Measurements from ENCODE around the gene ZCCHC7. TPM values are rescaled to one million over a fixed set of nuclear protein-coding genes. Genes with fewer than 3 reads are reported as not detected.

ZCCHC7 gene
- total RNA-seq, 2 experiments from 2014 or later, result 76.4 to 108 TPM

GRCh38 chr9:37284636-37285035, 164.3 kb downstream of the ZCCHC7 start:
- H3K9me2 ChIP-seq (ENCODE audit: insufficient read depth, low read length), result no peaks in the 10 kb centered on the region
- peak overlapping the region; percentile 72 for H3K4me2 ChIP-seq (ENCODE audit: low read length)
- TF ChIP-seq EZH2phosphoT487 (IDR thresholded peaks at IDR 0.05; ENCODE audit: borderline replicate concordance, low read depth, low read length) (no peak), CTCF (conservative IDR thresholded peaks at IDR 0.05; ENCODE audit: low read length) (no peak)
- ChIA-PET POLR2A (interaction anchor here (0.5 to 1.8 kb wide), 21 partner anchors 8 to 204 kb away, joined by 3 to 8 read pairs (median 4); no protein-coding TSS in a partner anchor), CTCF (ENCODE audit: unreplicated experiment) (interaction anchor here (1.1 kb wide), 1 partner anchor 418 kb away, joined by 4 read pairs; no protein-coding TSS in a partner anchor)
- H3K79me2 ChIP-seq (ENCODE audit: insufficient read depth, low read depth, low read length), result peaks cover 80% of the 10 kb centered on the region
- H4K20me1 ChIP-seq (ENCODE audit: insufficient read depth, low read length), result no peaks in the 10 kb centered on the region
- peaks cover 15% of the 10 kb centered on the region; the same call in 1 of the 2 replicates for H3K9me3 ChIP-seq (ENCODE audit: low read length)
- peak; percentile 43 for DNase-seq (ENCODE audit: low spot score)
- H3K36me3 ChIP-seq (ENCODE audit: insufficient read depth, low read length), result peaks cover 23% of the 10 kb centered on the region
- no TSS peak for BruUV-seq (replicated peaks)
- H3K27ac ChIP-seq (ENCODE audit: low read depth, low read length, poor library complexity, severe bottlenecking), result peak overlapping the region; percentile 94
- peak overlapping the region; percentile 68 for H3K4me3 ChIP-seq (ENCODE audit: low read depth, low read length, poor library complexity, severe bottlenecking)
- intact Hi-C loops (cut with micrococcal nuclease; ENCODE audit: unreplicated experiment), result no loop called here
- peaks cover 85% of the 10 kb centered on the region for H3K4me1 ChIP-seq (ENCODE audit: insufficient read depth, low read length, poor library complexity, severe bottlenecking)
- H2AFZ ChIP-seq (ENCODE audit: low read length), result no peak overlapping the region; the same call in 1 of the 2 replicates

- ChIA-PET CTCF (ENCODE audit: unreplicated experiment) (interaction anchor here (1.5 kb wide), 1 partner anchor 90 kb away, joined by 3 read pairs; no protein-coding TSS in a partner anchor), POLR2A (interaction anchor here (0.6 to 3.3 kb wide), 17 partner anchors 11 to 951 kb away, joined by 3 to 22 read pairs (median 4); no protein-coding TSS in a partner anchor)
- Histone ChIP-seq H3K4me1 (ENCODE audit: insufficient read depth, low read length, poor library complexity, severe bottlenecking) (peaks cover 94% of the 10 kb centered on the region), H3K4me3 (ENCODE audit: low read depth, low read length, poor library complexity, severe bottlenecking) (peak overlapping the region; percentile 68), H3K9me2 (ENCODE audit: insufficient read depth, low read length) (no peaks in the 10 kb centered on the region), H3K36me3 (ENCODE audit: insufficient read depth, low read length) (peaks cover 23% of the 10 kb centered on the region), H3K79me2 (ENCODE audit: insufficient read depth, low read depth, low read length) (peaks cover 92% of the 10 kb centered on the region), H2AFZ (ENCODE audit: low read length) (no peak overlapping the region), H3K4me2 (ENCODE audit: low read length) (peak overlapping the region; percentile 72), H4K20me1 (ENCODE audit: insufficient read depth, low read length) (no peaks in the 10 kb centered on the region), H3K27ac (ENCODE audit: low read depth, low read length, poor library complexity, severe bottlenecking) (peak overlapping the region; percentile 99), H3K9me3 (ENCODE audit: low read length) (peaks cover 15% of the 10 kb centered on the region; the same call in 1 of the 2 replicates)
- peak; percentile 44 for DNase-seq (ENCODE audit: low spot score)
- BruUV-seq (replicated peaks), result no TSS peak
- TF ChIP-seq EZH2phosphoT487 (IDR thresholded peaks at IDR 0.05; ENCODE audit: borderline replicate concordance, low read depth, low read length) (no peak), CTCF (conservative IDR thresholded peaks at IDR 0.05; ENCODE audit: low read length) (no peak)
- intact Hi-C loops (cut with micrococcal nuclease; ENCODE audit: unreplicated experiment), result no loop called here
Measured at GRCh38 chr9:37286530-37287175, 166.3 kb downstream of the ZCCHC7 start.

GRCh38 chr9:37287317-37287716, 166.9 kb downstream of the ZCCHC7 start:
- peaks cover 15% of the 10 kb centered on the region; the same call in 1 of the 2 replicates for H3K9me3 ChIP-seq (ENCODE audit: low read length)
- H3K27ac ChIP-seq (ENCODE audit: low read depth, low read length, poor library complexity, severe bottlenecking), result peak overlapping the region; percentile 99
- POLR2A ChIA-PET, result interaction anchor here (0.6 to 3.3 kb wide), 15 partner anchors 10 to 251 kb away, joined by 3 to 22 read pairs (median 4); no protein-coding TSS in a partner anchor
- peaks cover 94% of the 10 kb centered on the region for H3K4me1 ChIP-seq (ENCODE audit: insufficient read depth, low read length, poor library complexity, severe bottlenecking)
- CTCF ChIA-PET (ENCODE audit: unreplicated experiment), result interaction anchor here (1.5 kb wide), 1 partner anchor 89 kb away, joined by 3 read pairs; no protein-coding TSS in a partner anchor
- H3K36me3 ChIP-seq (ENCODE audit: insufficient read depth, low read length), result peaks cover 23% of the 10 kb centered on the region
- DNase-seq (ENCODE audit: low spot score), result no peak
- H3K4me3 ChIP-seq (ENCODE audit: low read depth, low read length, poor library complexity, severe bottlenecking), result no peak overlapping the region
- intact Hi-C loops (cut with micrococcal nuclease; ENCODE audit: unreplicated experiment), result no loop called here
- no peak overlapping the region for H2AFZ ChIP-seq (ENCODE audit: low read length)
- no peaks in the 10 kb centered on the region for H3K9me2 ChIP-seq (ENCODE audit: insufficient read depth, low read length)
- no peak for TF ChIP-seq CTCF (conservative IDR thresholded peaks at IDR 0.05; ENCODE audit: low read length)
- no peak for TF ChIP-seq EZH2phosphoT487 (IDR thresholded peaks at IDR 0.05; ENCODE audit: borderline replicate concordance, low read depth, low read length)
- no TSS peak for BruUV-seq (replicated peaks)
- peaks cover 93% of the 10 kb centered on the region for H3K79me2 ChIP-seq (ENCODE audit: insufficient read depth, low read depth, low read length)
- peak overlapping the region; percentile 6; the same call in 1 of the 2 replicates for H3K4me2 ChIP-seq (ENCODE audit: low read length)
- no peaks in the 10 kb centered on the region for H4K20me1 ChIP-seq (ENCODE audit: insufficient read depth, low read length)

All from OCI-LY7 (cell line).